Bone marrow (tissue), 2 donors: ENCODE measurements around the gene YLPM1.

Experiments
- DNase-seq, 2 donors: peaks; one replicate each; lab custom pipeline; 2025; lab: John Stamatoyannopoulos, UW

YLPM1 gene

GRCh38 chr14:74786796-74787315, 23.7 kb downstream of the YLPM1 start:
- no peak for DNase-seq

DNA sequence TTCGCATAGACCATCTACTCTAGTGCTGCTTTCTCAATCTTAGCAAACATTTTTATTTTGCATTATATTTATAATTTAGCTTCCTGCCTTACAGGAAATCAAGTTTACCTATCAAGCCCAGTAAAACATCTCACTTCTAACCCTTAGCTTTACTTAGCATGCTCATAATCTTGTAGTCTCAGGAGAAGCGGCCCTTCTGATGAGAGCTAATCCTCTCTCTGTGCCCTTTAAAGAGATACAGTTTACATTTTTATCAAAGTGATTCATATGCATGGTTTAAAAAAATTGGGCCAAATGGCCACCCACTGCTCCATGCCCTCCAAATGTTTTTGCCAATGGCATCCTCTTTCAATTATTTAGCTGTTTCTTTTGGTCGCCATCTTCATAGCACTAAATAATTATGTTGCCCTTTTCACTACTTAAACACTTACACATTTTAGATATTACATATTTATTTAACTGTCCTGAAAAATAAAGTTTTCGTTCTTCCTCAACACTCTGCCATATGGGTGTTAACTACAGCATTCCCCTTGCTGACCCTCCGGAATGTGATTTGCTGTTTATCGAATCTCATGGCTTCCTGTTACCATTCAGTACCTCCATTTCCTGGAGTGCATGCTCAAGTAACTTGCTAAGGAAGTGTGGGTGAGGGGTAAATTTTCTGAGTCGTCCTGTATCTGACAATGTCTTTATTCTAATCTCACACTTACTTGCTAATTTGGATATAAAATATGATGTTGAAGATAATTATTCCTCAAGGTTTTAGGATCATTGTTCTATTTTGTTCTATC, 29.3 kb downstream of the YLPM1 start:
- peak in 1 of 2 donors; percentile 11 for DNase-seq

DNA sequence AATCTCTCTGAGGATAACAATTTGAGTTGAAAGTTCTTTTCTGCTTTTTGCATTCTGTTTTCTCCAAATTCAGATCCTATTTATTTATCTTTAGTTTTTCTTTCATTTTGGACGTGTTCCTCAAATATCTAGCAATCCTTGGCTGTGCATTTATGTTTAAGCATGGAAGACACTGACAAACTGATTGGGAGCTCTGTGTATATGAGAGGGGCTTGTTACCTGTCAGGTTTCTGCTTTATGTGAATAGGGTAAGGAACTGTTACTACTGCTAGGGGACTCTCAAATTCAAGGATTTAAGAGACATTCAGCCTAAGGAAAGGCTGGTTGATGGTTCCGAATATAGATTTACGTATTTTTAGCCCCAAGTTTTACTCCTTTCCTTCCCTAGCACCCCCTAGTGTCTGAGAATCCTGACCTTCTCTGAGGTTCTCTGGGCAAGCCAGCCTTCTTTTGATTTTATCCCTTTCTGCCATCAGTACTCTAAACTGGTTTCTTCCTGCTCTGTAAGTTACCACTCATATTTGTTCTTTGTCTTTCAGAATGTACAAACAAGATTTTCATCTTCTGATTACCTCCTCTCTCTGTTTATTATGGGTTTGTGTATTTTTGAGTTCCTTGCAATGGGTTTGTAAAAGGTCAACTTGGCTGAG, 30.5 kb downstream of the YLPM1 start:
- DNase-seq = no peak

DNA sequence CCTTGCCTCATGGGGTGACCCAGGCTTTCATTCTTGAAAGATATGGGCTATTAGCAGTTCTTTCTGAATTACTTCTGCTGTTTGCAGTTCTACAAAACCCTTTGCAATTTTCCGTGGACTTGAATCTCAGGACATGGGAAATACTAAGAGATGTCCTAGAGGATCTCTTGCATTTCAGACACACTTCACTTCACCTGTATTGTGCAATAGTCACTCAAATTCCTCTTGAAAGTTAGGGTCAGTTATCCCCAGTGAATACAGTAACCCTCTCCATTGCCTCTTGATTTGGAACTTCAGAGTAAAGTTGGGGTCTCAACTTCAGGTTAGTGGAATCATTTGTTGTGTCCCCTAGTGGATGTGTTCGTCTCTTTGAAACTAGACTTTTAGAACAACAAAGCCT, 31.8 kb downstream of the YLPM1 start:
- no peak for DNase-seq

GRCh38 chr14:74799765-74800164, 36.6 kb downstream of the YLPM1 start:
- DNase-seq = no peak

DNA sequence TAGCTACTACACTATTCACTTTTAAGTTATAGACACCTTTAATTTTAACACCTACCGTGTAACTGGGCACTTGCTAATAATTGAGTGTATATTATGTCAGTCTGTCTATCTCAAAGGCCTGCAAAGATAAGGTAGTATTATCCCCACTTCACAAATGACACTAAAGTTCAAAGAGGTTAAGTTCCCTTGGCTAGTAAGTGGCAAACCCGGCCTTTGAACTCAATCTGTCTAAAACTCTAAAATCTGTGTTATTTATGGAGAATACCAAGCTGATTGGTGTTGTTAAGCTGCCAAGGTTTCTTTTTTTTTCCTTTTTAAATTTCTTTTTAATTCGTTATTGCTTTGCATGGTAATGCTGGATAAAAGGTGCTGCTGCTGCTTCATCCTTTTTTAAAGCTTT, 37.7 kb downstream of the YLPM1 start:
- no peak for DNase-seq

DNA sequence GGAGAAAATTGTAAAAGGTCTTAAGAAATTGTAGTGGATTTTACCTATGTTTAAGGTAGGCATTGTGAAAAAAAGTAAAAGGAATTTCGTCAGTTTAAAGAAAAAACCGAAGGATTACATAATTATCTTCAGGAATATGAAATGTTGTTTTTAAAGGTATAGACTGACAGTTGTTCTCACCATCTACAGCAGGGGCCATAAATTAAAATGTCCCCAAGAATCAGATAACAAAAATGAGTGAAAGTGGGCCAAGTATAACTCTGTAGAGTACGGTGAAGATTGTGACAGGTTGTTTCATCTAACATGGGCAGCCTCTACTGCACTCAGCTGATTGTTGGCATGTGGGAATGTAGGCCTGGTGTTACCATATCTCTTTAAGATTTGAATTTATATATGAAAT, 38.3 kb downstream of the YLPM1 start:
- no peak for DNase-seq

GRCh38 chr14:74804219-74804825, 41.2 kb downstream of the YLPM1 start:
- DNase-seq = peak in 1 of 2 donors; percentile 22

- no peak for DNase-seq
These were observed 44.9 kb downstream of the YLPM1 start for GRCh38 chr14:74807853-74808545.

GRCh38 chr14:74816124-74816523, 53.0 kb downstream of the YLPM1 start:
- DNase-seq = no peak

DNA sequence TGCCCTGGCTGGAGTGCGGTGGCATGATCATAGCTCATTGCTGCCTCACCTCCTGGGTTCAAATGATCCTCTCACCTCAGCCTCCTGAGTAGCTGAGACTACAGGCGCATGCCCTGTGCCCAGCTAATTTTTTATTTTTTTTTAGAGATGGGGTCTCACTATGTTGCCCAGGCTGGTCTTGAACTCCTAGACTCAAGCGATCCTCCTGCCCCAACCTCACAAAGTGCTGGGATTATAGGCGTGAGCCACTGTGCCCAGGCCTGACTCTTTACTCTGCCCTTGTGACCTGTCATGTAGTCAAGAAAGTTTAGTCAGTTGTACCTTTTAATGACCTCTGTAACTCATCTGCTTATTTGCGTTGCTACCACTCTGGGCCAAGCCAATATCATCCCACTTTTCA, 57.2 kb downstream of the YLPM1 start:
- no peak for DNase-seq

DNA sequence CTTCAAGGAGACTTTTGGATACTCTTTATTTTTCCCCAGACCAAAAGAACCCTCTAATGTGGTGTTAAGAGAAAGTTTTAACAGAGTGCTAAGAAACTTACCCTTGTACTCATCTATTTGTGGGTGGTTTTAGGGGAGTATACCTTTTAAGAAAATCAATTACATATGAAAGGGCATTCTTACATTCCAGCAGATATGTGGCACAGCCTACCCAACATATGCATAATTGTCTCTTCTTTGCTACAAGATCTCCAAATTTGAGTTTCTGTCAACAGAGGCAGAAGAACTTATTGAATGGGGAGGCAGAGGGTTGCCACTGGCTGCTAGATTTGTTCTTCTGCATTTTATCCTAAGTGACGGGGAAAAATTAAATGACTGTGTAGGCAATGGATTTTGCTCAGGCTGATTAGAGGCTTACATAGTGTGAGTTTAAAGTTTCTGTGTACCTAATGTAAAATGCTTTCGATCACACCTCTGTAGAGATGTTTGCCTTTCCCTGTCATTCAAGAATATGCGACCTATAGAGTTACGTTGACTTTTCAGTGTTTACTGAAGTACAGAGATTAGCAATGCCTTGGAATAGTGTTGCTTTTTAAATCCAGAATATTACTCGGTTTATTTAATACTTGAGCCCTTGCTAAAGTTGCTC, 58.3 kb downstream of the YLPM1 start:
- no peak for DNase-seq

DNA sequence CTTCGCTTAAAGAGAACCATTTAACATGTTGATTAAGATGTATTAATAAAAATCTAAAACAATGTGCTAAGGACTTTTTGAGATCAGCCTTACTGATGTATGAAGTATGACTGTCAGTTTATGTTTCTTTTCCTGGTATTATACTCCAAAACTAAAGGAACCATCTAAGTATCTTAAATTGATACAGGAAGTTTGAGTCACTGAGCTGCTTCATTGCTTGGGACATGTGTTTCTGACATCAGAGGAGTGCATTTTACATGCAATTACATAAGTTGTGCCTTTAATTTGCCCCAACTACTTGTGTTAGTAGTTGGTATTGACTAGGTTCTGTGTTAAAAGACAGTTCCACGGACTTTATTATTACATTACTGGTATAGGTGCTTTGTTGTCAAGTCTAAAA, 61.9 kb downstream of the YLPM1 start:
- no peak for DNase-seq

DNA sequence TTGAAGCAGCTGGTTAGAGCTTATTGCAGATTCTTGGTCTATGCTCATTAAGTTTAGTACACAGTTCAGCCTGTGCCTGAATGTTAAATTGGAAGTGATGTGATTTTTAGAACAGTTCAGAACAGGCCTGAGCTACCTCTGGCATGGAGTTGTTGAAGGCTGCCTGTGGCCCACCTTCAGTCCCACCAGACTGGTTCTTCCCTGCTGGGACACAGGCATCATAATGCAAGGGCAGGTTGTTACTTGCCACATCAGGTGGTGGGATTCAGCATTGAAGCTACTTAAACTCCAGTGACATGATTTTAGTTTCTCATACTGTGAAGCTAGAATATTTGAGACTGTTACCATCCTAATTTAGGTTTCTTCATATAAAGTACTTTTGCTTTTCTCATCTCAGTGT, 63.5 kb downstream of the YLPM1 start:
- DNase-seq = no peak

DNA sequence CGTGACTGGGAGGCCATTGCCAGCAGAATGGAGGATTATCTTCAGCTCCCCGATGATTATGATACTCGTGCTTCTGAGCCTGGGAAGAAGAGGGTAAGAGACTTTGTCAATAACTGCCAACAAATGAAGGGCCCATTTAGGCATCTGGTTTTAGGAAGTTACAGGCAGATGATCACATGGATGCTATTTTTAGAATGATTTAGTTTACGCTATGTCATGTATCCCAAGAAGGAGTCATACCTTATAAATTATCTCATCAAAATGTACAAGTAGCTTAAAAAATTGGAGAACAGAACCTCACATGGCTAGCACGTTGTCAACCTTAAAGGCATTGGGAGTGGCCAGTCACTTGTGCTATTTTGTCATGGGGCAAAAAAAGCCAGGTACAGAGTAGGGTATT, 66.1 kb downstream of the YLPM1 start:
- DNase-seq = no peak

- DNase-seq = no peak
These were observed 69.7 kb downstream of the YLPM1 start for GRCh38 chr14:74832849-74833248.

DNA sequence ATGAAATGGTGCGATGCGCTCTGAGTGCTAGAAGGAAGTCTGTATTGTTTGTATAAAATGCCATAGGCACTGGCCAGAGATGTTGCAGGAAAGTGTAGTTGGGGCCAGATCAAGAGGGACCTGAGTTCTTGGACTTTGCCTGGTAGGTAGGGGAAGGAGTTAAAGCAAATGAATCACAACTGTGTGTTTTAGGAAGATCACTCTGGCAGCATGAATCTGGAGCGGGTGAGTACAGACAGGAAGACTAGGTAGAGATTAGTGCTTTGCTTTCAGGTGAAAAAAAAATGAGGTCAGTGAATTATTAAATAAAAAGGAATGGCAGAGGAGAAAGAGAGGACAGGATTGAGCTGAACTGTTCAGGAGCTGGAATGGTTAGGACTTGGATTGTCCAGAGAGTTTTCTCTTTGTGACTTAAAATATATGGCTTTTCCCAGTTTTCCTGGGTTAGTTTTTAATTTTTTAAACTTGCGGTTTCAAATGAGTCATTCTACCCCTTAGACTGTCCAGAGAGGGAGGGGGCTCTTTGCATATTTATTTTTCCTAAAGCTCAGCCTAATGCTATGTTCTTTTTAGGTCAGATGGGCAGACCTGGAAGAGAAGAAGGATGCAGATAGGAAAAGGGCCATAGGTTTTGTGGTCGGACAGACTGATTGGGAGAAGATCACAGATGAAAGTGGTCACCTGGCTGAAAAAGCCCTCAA, 71.7 kb downstream of the YLPM1 start:
- no peak for DNase-seq

DNA sequence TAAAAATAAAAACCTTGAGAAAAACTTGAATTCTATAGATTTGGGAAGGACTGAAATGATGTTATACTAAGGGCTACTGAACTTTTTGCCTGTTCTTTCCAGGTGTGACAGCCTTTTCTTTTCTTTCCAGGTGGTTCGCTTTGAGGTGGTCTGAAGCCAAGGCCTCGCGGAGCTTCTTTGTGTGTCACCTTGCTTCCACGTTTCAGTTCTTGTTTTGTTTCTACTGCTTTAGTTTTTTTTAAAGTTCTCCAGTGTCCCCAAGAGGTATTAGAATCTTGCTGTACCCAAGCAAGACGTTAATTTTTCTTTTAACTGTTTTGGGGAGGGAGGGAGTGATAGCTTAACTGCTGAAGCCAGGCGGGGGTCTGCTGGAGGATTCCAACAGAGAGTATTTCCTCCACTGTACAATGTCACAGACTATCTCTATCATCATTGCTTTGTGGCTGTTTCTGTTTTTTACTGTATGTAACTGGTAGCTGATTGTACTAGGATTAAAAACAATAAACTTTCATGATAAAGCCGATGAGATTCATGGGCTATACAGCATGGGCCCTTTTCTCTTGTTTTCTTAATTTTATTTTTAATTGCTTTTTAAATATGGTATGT, 72.6 kb downstream of the YLPM1 start:
- DNase-seq = no peak

GRCh38 chr14:74836251-74836960, 73.3 kb downstream of the YLPM1 start:
- no peak for DNase-seq

- DNase-seq = peak in 1 of 2 donors; percentile 48
These were observed 75.0 kb downstream of the YLPM1 start for GRCh38 chr14:74838166-74838565.
